SK-N-MC (cell line): Measurements from ENCODE around the gene TCERG1L.

ENCODE experiments used
- EZH2 ChIP-seq: fragments of 200-600 bp; sonication (generic); IDR thresholded peaks from one replicate; pipeline ENCODE4 v1.6.1; 2017; ENCODE audit warnings: antibody characterized with exemption
- FOXP2 ChIP-seq: optimal IDR thresholded peaks from 2 replicates; pipeline ENCODE3; 2011; ENCODE audit warnings: mild to moderate bottlenecking, moderate library complexity; ENCODE audit not compliant: insufficient read depth; ENCODE audit errors: extremely low read length, control extremely low read depth
- POLR2AphosphoS5 ChIP-seq: IDR thresholded peaks from 2 replicates; pipeline ENCODE4 v1.6.1; 2012; ENCODE audit warnings: mild to moderate bottlenecking, low read depth, low read length, borderline replicate concordance

- no peak for TF ChIP-seq EZH2
- TF ChIP-seq POLR2AphosphoS5, result no peak
- no peak for TF ChIP-seq FOXP2
Observed at GRCh38 chr10:131145756-131146155, 165.8 kb downstream of the TCERG1L start.
